ENCODE measurements around the gene FHOD3.

Gene FHOD3

DNA sequence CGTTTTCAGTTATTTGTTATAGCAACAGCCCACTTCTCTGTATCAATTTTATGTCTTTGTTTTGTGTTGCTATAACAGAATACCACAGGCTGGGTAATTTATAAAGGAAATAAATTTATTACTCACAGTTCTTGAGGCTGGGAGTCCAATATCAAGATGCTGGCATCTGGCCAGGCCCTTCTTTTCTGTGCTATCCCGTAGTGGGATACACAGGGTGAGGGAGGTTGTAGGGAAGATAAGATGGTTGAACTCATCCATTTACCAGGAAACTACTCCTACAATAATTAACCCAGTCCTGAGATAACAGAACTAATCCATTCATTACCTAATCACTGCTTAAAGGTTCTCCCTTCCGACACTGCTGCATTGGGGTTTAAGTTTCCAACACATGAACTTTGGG lies 310.6 kb downstream of the FHOD3 start:
- DNase-seq, result no peak

DNA sequence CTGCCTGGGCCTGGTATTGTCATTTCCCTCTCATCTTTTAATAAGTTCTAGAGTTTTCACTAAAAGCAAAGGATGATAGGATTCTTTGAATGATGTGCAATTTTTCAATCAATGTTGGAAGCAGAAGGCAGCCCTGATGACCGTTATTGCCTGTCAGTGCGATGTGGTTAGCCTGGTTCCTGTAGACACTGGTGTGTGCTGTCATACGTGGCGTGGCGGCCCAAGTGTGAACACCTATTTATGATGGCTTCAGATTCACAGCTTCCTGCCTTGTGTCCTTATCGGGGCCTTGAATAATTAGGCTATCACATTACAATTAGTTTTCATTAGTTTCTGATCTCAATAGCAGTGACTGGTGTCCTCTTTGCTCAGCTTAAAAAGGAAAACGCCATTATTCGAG lies 312.7 kb downstream of the FHOD3 start:
- no peak for DNase-seq

DNA sequence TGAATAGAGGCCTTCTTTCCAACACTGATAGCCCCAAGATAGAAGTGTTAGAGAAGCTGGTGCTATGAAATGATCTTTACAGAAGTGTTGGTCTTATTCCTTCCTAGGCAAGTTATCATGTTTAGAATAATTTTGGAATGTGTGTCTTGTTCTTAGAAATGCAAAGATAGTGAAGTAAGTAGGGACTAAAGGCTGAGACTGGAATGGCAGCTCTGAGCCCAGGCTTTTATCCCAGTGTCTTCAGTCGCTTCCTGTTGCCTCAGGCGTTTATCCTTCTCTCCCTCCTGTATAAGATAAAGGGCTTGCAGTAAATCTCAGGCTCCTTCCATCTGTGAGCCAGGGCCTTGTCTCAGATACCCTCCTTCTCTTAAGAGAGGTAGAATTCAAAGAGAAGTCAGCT lies 313.1 kb downstream of the FHOD3 start:
- no peak for DNase-seq

DNA sequence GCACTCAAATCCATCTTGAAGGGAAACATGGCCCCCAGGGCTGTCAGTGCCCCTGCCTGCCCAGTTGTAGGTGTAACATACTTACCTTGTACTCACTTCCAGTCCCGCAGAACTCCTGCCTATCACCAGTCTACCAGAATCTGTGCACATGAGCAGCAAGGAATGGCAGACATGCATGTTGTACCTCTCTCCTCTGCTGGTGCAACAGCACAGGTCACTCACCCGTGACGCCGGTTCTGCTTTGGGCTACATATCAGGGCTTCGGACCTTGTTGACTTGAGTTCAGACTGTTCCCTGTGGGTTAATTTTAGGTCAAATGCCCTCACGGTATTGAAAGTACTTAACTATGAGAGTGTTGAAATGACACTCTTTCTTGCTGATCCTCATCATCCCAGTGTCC lies 315.6 kb downstream of the FHOD3 start:
- DNase-seq, result no peak

DNA sequence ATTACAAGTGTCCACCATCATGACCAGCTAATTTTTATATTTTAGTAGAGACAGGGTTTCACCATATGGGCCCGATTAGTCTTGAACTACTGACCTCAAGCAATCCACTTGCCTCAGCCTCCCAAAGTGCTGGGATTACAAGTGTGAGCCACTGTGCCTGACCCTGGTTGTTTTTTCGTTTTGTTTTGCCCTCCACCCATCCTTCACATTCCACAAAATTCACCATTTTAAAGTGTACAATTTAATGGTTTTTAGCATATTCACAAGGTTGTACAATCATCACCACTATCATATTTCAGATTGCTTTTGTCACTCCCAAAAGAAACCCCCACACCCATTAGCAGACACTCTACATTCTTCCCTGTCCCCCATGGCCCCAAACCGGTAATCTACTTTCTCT lies 316.3 kb downstream of the FHOD3 start:
- DNase-seq, result no peak

DNA sequence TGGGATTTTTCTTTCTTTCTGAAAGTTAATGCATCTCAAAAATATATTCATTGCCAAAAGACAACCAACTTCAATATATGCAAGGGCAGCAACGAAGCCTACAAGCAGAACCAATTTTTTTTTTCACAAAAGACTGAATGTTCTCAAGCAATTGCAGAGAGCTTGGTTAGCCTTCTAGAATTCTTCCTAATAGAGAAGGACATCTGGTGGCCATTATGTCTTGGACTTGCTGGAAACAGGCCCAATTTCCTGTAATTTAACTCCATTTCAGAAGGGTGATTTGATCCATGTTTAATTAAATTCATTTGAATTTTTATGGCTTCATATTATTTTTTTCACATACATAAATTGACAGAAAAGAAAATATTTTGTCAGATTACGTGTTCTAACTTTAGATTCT lies 323.3 kb downstream of the FHOD3 start:
- no peak for DNase-seq

DNA sequence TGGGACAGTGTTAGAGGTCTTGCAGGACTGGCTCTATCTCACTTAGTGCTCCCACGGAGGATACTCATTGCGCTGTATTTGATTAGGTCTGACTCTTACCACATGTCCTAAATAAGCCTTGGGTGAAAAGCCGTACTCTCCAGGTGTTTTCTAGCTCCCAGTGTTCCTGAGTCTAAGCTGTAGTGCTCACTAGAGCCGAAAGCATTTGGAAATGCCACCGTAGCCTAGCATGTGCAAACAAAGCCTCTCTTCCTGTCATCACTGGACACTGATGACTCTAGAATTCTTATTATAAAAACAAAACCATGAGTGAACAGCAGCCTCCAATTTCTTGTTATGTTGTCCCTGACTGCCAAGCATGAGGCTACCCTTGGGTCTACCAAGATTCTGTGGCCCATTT lies 325.1 kb downstream of the FHOD3 start:
- DNase-seq, result no peak

DNA sequence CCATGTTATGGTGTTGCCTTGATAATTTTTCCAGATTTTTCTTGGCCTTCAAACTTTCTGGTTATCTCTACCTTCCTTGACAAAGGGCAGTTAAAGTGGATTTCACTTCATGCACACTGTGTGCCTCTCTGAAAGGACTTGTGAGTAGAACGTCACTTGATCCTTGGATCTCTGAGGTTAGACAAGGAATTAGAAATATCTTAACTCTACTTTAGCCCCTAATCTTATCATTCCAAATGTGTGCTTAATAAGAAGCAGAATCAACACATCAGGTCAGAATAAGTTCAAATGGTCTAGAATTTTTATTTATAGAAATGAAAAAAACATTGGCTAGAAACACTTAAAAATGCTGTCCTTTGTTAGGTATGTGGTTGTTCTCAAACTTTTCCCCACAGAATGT lies 325.6 kb downstream of the FHOD3 start:
- no peak for DNase-seq

DNA sequence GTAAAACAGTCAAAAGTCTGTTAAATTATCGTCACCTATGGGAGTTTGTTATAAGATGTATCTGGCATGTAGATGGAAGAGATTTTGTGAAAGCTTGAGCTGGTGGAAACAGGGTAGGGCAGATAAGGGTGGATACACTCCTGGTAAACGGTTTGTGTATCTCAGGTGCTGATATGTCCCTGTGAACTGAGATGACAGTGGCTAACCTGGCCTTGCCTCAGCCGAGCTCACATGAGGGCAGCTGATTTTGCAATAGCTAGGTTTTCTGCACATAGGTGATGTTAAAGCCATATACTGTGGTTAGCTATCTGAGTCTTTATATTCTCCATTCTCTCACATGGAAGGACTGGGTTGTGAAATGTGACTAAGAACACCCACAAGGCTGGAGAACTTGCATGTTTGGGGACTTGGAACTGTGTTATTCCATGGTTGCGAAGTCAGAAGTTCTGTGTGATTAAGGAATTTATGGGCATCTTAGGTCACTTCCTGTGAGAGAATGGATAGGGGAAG lies 326.2 kb downstream of the FHOD3 start:
- DNase-seq, result no peak

DNA sequence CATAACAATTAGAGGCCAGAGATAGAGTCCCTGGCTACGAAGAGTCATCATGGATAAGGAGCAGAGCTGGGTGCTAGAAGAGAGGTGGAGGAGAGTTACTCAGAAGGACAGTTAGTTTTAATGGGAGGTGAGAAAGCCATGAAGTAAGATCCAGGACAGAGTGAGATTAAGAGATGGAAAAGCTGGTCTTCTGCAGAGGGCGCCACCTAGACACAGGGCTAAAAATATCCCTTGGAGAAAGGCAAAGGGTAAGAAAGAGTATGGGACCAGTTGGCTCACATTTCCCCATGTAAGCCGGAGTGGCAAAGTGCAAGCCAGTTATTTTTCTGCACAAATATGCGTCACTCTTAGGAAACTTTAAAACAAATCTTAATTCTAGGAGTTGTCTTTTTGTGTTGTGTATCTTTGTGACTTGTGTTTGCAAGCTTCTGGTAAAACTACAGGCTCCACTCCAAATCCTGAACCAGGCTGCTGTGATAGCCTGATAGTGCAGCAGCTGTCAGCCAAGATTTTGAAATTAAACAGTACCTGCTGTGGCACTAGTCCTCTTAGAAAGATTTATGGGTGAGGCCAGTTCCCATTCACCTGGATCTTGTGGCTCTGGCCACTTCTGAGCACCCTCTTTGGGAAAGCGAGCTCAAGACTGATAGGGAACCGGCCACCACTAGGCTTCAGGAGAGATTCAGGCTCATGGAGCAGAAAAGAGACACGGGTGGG lies 327.1 kb downstream of the FHOD3 start:
- no peak for DNase-seq

DNA sequence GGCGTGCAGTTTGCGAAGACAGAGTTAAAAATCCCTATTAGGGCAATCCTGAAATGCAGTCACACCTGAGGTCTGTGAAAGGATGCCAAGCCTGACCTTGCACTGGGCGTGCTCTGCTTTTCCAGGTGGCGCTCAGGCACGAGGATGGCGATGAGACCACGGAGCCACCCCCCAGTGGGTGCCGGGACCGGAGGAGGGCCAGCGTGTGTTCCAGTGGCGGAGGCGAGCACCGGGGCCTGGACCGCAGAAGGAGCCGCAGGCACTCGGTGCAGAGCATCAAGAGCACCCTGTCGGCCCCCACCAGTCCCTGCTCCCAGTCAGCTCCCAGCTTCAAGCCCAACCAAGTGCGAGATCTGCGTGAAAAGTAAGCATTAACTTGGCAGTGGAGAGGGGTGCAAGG lies 327.9 kb downstream of the FHOD3 start:
- DNase-seq, result no peak

DNA sequence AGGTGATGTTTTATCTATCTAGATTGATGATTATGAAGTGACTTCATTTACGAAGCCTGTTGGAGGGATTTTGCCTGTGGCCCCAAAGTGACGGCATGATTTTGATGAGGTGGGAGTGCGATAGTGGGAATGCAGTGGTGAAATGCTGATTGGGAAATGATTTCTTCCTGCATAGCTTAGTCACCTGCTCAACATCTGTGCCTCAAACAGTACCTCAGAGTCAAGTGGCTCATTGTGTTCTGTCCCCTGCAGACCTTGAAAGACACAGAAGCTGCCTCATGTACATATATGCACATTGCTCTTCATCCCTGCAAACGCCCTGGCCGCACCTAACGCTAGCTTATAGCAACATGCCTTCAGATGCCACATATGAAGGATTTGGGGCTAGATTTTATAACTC lies 330.1 kb downstream of the FHOD3 start:
- DNase-seq, result no peak

DNA sequence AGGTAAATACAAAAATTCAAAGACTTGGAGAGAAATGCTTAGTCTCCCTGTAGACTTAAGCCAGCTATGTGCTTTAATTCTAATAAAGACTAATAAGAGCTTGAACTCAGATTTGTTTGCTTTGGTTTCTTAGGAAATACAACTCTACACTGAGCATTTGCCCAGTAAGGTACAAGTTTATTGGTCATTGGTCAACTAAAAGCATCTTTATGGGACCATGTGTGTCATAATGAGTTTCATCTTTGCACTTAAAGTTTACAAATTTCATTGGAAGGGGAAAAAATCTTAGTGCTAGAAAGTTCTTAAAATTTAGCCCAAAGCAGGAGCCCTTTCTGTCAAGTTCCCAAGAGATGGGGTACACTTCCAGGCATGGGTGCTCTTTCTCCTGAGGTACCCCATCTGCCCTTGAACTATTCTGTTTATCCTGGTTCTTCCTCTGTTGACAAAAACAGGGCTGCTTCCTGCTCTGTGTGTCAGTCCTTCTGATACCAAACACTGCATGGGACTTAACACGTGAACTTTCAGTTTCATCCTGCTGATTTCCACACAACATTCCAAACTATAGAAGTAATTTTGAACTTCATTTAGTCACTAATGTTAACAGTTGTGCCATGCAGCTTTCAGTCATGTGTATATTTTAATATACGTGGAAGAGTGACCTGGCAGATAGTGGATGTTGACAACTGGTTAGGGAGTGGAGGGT lies 331.1 kb downstream of the FHOD3 start:
- DNase-seq, result no peak

DNA sequence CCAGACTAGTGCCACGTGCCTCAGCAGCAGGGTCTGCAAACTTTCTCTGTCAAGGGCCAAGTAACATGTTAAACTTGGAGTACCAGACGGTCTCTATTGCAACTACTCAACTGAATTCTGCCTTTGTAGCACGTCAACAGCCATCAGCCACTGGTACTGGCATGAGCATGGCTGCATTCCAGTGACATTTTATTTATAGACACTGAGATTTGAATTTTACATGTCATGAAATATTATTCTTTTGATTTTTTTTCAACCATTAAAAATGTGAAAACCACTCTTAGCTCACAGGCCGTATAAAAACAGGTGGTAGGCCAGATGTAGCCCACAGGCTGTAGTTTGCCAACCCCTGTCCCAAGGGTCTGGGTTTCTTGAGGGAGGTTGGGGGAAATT lies 331.6 kb downstream of the FHOD3 start:
- DNase-seq, result no peak

DNA sequence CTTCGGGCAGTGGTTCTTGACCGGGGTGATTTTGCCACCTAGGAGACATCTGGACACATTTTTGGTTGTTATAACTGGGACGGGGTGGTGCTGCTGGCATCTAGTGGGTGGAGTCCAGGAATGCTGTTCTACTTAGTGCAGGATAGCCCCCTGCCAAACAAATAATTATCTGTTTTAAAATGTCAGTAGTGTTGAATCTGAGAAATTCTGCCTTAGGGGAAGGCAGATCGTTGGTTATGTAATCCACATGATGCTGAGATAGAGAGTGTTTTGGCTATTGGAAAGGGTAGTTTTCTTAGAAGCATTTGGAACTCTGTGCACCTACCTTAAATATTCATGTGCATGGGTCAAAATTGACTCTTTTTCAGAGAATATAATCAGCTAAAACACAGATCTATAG lies 332.3 kb downstream of the FHOD3 start:
- DNase-seq, result no peak

DNA sequence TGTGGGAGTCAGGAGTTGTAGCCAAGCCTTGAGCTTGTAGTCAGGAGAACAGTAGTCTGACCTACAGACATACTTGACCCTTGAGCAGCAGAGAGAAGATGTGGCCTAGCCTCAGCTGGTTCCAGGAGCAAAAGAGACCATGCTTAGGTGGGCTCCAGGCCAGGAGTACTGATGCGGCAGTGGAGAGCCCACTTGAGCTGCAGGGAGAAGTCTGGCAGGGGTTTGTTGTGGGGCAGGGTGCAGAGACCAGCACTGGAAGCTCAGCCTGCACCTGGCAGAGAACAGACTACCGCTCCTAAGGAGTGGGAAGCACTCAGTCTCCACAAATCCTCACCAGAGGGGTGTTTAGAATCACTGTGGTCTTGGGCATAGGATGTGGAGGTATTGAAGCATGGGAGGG lies 333.4 kb downstream of the FHOD3 start:
- DNase-seq, result no peak

DNA sequence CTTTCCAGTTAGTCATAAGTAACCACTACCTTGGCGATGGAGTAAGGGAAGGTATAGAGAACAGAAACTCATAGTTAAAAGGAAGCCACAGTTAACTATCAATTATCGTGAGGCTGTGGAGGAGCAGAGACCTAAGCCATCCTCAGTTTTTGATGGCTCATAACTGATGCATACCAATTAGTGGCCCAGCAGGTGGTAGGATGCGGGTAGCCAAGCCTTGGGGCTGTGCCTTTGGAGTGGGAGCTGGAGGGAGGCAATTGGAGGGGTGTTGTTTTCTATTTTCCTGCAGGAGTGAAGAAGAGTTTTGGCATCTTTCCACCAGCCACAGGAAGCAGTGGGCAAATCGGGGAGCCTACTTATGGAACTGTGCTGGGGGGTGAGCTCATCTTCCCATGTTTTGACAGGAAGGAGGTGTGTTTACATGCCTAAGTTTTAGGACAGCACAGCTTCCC lies 336.5 kb downstream of the FHOD3 start:
- DNase-seq, result no peak

DNA sequence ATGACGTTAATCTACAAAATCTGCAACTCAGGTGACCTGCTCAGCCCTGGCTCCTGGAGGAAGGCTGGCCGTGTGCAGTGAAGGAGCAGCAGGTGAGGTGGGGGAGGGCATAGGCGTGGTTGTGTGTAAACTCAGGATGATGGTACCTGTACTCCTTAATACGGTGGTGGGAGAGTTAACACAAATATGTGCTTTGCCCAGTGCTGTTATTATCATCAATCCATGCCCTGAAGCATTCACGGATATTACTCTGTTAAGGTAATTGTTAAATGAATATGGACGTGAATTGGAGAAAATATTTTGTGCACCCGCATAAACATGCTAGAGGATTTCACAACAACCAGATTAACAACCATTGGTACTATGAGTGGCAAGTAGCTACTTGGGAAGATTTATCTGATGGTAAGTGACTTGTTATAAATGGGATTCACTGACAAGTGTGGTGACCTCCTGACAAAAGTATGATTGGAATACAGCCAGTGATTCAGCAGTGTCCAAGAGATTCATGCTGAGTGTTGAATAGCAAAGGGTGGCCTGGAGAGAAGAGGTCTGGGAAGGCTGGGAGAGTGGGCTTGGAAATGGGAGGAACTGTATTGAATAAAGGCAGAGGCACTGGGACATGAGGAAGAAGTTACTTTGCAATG lies 337.2 kb downstream of the FHOD3 start:
- DNase-seq, result no peak

DNA sequence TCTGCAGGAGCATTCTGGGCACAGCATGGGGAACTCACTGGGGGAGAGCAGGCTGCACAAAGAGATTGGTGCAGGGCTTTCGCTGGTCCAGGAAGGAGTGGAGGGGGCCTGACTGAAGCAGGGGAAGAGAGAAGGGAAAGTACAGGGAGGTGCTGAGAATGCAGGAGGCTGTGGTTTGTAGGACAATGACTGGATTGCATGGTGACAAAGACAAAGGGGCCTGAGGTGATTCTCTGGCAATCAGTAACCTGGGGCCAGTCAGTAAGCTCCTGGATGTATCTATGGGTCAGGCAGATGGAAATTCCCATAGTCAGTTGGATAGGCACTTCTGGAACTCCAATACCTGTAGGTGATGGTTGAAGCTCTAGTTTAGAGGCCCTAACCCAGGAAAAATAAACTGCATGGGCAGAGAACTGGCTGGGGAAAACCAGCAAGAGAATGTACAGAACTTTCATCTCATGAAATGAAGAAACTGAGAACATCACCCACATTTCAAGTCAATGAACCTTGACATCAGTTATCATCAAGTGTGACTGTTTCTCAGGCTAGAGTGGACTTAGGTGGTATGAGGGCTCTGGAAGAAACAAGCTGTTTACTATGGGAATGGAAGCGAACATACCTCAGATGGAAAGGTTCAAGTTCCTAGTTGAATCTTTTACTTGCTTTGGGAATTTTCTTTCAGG lies 338.0 kb downstream of the FHOD3 start:
- DNase-seq, result no peak

DNA sequence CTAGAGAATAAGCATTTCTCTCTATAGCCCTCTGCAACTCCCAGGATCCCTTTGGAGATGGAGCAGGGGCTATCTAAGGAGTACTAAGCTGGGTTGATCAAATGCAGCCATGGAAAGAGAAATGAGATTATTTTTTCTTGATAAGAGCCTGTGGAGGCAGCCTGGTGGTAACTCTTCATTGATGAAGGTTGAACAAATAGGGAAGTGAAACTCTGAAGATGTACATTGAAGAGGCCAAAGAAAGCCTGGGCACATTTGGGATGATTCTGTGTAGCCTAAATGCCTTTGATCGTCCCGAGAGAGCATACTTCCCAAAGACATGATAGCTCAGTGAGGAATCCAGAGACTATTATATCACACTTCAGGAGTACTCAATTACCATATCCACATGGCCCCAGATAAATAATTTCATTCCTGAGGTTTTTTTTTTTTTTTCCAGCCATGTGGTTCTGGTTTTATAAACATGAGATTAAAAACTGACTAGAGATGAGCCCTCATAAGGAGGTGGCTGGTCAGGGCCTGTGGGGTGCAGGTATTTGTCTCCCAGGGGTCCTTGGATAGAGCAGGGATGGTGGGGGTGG lies 338.8 kb downstream of the FHOD3 start:
- DNase-seq, result no peak

DNA sequence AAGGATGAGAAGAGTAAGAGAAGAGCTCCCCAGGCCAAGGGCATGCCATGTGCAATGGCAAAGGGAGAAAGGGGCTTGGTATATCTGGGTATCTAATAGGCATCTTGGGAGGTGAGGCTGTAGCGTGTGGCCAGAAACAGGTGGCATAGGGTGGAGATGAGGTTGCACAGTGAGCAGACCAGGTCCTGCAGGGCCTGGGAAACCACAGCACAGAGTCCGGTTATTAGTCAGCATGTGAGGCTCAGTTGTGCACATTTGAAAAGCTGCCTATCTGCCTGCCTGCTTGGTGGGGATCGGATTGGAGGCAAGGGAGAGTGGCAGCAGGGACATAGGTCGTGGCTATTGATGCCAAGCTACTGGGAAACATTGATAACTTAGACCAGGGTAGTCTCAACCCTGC lies 340.7 kb downstream of the FHOD3 start:
- DNase-seq, result no peak

DNA sequence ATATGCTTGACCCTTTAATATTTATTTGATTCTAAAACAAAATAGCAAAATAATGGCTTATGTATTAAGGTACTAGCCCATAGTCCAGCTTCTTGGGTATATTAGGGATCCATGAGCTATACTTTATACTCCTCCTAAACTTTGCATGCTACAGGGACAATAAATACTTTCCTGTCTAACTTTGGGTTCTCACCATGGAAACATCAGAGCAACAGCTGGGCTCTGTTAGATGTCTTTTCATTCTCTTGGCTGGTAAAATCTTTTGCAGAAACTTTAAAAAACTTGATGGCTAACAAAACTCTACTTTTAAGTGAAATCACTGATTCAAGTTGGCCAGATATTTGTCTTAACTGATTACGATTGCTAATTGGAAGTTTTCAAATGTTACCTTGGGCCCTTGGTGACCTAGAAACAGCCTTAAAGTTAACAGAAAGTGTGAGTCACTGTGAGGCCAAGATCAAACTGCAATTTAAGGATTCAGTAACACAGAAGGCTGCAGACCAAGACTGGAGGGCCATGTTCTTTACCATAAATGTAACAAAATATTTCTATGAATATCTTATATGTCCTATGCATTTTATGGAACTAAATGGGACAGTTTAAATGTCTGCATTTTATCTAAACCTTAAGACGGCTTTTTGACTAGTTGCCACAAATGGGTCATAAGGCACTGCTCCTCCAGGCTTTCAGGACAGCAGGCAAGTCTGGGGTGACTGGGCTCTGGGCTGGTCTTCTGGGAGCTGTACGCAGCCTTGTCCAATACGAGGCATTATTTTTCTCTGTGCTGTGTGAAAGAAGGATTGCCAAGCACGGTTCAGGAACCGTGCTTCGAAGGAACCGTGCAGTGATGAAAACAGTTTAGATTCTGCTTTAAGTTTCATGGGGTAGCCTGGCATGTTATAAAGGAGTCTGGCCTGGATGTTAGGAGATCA lies 342.8 kb downstream of the FHOD3 start:
- no peak for DNase-seq

All from hematopoietic multipotent progenitor cell treated with erythropoietin and hydrocortisone succinate and interleukin-3 and kit ligand, for 4 days (in vitro differentiated cells).